Activated T-cell treated with anti-CD3 and anti-CD28 coated beads for 48 hours (primary cell): Measurements from ENCODE around the gene TRIM38.

Experiments
- DNase-seq: peaks from one replicate; pipeline ENCODE4 v3.0.0-alpha.2; 2020; ENCODE audit warnings: low read depth

Gene TRIM38

DNA sequence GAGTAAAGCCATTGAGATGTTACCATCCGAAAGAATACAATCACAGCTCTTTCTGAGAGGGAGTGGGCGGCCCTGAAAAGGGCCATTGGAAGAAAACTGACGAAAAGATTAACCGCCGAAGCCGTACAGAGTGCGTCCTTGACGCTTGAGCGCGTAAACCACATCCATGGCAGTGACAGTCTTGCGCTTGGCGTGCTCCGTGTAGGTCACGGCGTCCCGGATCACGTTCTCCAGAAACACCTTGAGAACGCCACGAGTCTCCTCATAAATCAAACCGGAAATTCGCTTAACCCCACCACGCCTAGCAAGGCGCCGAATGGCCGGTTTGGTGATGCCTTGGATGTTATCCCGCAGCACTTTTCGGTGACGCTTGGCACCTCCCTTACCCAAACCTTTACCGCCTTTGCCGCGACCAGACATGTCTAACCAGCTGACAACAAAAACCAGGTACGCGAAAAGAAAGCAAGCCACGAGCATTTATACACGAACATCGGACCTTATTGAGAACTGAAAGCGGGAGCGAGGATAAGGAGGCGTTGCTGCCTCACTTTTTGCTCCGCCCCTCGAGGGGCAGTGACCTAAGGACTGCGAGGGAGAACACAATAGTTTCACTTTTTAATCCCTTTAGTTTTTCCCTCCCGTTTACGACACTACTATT lies 64.4 kb downstream of the TRIM38 start:
- peak; percentile 87 for DNase-seq

DNA sequence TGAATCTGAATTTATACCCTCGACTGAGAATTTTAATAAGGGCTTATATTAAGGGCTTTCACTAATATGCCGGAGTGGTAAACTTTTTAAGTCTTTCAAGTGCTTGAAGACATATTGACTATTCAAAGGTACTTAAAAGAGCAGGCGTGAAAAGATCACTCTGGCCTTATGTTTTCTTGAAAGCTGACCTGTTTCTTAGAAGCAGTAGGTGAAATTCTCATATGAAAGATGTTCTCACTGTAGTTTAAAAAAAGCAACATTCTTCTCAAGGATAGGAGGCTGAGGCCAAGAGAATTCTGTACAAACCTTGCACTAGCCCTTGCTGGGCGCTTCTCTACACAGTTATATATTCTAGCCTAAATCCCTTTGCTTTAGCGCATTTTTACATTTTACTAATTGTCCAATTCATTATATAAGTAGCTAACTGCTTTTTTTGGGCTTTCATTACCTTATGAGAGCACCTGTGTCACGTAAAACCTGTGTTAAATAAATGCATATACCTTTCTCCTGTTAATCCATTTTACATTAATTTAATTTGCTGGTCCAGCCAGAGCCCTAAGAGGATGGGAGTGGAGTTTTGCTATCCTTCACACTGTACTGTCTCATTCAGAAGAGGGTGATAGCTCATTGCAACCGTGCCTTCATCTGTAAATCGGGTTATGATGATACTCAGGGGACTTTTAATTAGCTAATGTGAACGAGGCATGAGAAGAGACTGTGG lies 65.0 kb downstream of the TRIM38 start:
- DNase-seq, result no peak

DNA sequence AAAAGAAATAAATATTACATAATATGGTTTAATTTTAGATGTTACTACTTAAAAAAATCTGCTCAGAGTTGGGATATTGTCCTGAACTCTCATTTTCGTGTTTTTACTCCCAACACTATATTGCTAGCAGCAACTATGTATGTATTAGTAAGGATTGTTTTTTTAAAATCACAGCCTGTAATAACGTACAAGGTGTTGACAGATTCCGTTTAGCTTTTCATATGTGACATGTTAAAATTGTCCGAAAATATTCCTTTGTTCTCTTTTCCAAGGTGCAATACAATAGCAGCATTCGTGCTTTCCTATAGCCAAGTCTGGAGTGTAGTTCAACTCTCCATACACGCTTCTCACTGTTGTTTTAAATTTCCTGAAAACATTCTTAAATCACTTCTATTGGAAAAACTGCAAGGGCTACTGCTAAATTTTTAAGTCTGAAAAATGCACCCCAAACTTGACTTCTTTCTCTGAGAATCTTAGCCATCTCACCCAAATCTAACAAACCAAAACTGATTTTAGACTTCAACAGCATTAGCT lies 65.7 kb downstream of the TRIM38 start:
- DNase-seq, result no peak

DNA sequence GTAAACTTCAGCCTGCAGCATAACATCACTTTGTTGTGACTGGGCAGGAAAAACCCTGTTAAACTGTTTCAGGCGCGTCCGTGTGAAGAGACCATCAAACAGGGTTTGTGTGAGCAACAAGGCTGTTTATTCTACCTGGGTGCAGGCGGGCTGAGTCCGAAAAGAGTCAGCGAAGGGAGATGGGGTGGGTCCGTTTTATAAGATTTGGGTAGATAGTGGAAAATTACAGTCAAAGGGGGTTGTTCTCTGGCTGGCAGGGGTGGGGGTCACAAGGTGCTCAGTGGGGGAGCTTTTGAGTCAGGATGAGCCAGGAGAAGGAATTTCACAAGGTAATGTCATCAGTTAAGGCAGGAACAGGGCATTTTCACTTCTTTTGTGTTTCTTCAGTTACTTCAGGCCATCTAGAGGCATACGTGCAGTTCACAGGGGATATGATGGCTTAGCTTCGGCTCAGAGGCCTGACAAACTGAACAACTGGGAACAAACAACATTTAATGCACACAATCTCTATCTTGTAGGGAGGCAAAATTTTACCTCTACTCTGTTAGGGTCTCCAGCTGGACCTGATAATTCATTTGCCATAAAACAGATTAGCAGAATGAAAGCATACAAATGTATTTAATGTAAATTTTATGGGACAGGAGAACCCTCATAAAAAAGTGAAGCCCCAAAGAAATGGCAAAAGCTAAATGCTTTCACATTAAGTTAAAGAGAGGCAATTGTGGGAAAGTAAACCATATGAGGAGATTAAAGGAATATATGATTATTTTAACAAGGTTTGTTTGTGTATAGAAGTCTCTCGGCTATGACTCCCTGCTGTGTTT lies 66.4 kb downstream of the TRIM38 start:
- DNase-seq, result no peak

DNA sequence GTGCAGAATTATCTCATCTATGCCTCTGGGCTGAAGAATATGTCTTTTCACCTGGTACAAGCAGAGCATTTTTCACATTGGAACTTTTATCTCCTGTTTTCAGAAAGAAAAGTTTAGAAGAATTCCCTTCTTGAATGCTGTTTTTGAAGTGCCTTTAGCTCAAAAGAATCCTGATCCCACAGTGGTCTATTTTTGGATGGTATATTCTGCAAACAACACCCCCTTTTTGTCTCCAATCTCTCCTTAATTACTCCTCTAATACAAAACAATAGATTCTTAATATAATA lies 66.9 kb downstream of the TRIM38 start:
- DNase-seq, result no peak

DNA sequence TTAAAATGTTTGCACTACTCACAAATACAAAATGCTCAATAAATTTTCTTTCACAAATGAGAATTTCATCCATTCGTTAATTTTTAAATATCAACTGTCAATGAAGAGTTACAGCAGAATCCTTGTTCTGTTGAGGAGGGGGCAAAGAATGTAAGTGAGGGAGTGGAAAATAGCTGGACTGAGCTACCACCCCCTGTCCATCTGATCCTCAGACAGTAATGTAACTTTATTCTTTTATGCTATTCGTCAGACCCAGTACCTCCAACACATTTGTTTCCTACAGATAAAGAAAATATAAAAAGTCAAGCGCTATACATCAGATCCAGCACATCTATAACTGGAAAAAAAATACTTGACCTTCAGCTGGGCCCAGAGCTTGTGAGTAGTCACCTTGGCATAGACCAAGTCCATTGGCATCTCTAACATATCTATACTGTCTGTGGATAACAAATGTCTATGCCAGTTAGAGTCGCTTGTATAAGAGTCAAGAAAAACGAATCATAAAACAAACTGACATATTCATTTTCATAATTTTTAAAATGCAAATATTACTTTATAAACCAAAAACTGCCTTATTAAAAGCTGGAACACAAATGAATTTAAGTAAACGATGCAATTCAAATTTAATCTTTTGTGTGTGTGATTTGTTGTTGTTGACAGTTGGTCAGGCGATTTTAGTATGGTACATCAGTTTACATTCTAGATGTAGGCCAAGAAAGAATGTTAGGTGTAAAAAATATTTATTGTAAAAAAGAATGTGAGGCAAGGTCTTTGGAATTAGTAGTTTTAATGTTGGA lies 67.5 kb downstream of the TRIM38 start:
- no peak for DNase-seq

DNA sequence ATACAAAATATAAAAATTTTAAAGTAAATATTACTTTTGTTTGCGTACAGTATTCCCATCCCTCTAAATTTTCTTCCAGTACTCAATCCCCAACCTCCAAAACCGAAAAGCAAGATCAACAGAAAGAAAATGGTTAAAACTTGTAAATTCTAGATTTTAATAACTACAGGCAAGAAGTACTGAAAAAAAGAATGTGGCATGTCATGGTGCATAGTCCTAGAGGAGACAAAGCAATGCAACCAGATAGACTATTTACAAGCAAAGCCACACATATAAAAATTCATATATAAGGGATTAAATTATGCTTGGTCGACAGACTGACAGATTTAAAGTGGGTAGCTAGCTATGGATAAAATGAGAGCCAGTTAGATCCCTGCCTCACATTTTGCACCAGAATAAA lies 68.1 kb downstream of the TRIM38 start:
- DNase-seq, result no peak

DNA sequence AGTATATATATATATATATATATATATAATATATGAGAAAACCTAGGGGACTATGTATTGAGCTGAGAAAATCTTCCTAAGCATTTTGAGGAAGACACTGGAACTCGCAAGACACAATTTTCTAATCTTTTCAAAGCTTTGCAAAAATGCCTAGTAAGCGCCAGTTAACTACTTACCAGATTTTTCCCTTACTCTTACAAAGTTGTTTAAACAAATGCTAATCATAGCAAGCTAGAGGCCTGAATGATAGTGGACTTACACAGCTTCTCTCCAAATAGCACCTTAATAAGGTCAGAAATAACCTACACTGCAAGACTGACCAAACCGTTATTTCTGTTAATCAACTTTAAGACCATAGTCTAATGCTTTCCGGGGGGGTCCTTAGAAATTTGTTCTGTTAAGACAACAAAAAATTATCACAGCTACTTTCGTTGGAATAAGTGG lies 68.6 kb downstream of the TRIM38 start:
- no peak for DNase-seq

DNA sequence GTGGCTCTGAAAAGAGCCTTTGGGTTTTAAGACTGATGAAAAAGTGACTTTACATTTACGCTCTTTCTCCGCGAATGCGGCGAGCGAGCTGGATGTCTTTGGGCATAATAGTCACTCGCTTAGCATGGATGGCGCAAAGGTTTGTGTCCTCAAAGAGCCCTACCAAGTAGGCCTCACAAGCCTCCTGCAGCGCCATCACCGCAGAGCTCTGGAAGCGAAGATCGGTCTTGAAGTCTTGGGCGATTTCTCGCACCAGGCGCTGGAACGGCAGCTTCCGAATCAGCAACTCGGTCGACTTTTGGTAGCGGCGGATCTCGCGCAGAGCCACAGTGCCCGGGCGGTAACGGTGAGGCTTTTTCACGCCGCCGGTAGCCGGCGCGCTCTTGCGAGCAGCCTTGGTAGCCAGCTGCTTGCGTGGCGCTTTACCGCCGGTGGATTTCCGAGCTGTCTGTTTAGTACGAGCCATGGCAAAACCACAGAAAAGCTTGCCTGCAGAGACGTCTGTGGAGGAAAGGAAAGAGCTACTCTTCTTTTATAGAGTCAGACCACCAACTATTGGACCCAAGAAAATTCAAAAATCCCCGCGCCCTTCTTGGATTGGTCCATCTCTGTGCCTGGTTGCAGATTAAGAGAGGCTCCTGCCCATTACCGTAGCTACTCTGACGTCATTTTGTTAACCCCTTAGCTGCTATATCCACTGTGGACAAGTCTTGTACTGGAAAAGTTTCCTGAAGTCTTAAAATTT lies 69.2 kb downstream of the TRIM38 start:
- peak; percentile 74 for DNase-seq

DNA sequence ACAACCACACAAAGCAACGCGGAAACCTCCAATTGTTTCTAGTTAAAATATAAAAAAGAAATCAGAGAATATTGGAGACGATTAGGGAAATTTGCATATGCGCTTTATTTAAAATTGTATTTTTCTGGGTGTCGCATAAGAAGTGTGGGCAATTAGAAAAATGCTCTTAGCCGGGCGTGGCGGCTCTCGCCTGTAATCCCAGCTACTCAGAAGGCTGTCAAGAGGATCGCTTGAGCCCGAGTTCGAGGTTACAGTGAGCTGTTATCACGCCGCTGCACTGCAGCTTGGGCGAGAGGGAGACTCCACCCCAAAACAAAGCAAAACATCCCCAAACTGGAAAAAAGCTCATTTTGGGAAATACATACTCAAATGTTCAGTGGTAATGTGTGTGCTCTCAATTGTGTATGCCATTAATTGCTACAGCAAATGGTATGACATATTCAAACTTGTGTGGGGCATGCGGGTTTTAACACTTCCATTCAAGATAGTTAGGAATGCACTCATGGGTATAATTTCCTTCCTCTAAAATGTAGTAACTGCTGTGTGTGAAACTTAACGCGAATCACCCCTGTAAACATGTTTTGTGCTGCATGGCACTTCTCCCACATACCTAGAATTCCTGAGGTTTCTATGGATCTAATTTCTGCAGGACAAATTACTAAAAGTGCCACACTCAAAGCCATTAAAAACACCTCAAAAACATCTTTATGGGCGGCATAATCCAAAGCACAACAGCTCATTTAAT lies 69.9 kb downstream of the TRIM38 start:
- no peak for DNase-seq

DNA sequence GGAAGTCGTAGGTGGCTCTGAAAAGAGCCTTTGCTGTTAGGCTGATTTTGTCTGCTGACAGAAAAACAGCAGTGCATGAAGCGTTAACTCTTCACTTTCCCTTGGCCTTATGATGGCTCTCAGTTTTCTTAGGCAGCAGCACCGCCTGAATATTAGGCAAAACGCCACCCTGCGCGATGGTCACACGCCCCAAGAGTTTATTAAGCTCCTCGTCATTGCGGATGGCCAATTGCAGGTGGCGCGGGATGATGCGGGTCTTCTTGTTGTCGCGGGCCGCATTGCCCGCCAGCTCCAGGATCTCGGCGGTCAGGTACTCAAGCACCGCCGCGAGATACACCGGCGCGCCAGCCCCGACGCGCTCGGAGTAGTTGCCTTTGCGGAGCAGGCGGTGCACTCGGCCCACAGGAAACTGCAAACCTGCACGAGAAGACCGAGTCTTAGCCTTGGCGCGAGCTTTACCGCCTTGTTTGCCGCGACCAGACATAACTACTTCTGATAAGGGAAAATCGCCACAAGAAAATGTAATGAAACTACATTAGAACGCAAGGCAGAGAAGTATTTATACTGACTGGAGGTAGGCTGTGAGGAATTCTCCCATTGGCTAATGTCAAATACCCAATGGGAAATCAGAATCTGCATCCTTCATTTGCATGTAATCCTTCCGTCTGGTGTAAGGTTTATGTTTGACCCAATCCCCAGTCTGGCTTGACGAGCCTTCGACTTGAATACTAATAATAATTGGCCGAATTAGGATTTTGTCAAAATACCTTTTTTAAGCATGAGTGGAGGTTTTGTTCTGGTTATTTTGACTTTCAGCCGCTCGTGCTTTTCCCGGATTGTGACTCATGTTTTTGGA lies 70.7 kb downstream of the TRIM38 start:
- DNase-seq, result peak; percentile 65

DNA sequence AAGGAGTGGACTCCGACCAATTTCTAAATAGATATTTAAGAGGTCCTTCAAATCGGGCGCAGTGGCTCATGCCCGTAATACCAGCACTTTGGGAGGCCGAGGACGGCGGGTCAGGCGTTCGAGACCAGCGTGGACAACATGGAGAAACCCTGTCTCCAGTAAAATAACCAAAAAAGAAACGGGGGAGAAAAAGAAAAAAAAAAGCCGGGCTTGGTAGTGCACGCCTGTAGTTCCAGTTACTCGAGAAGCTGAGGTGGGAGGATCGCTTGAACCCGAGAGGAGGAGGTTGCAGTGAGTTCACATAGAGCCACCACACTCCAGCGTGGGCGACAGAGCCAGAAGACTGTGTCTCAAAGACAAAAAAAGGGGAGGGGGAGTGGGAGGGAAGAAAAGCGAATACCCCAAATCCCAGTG lies 71.3 kb downstream of the TRIM38 start:
- no peak for DNase-seq

DNA sequence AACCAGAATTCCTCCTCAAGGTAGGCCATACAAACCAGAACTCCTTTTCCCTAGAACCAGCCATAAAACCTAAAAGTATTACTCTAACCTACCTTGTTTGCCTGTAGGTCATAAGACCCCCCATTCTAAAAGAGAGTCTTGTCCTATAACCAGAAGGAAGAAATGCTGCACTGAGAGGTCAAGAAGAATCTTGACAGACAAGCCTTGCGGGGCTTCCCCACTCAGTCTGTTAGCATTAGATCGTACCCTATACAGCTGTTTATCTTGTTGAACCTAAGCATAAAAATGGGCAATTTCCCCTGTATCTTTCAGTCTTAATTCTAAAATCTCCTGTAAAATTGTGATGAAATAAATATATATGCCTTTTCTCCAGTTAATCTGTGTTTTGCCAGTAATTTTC lies 72.3 kb downstream of the TRIM38 start:
- DNase-seq, result no peak
